Stomach (tissue), 4 donors: ENCODE results near the gene PPIL6.

Experiments used
- EP300 ChIP-seq: sonication (generic); formaldehyde crosslinking; IDR thresholded peaks from one replicate; pipeline ENCODE4 v1.6.1; 2017; ENCODE audit warnings: antibody characterized with exemption
- POLR2A ChIP-seq, 4 donors: fragments of 450-650 bp; IDR thresholded peaks; one replicate each; pipeline ENCODE4 v1.6.1; 2016; ENCODE audit warnings: antibody characterized with exemption in 4 of 4, control low read depth in 2 of 4, mild to moderate bottlenecking in 1 of 4, moderate library complexity in 1 of 4
- POLR2AphosphoS5 ChIP-seq, 3 donors: sonication (generic); formaldehyde crosslinking; IDR thresholded peaks; one replicate each; pipeline ENCODE4 v1.6.1; 2016; ENCODE audit warnings: antibody characterized with exemption in 3 of 3
- TF ChIP-seq, protein P1 (sequence below), 7 experiments: fragments of 450-650 bp in 4 of 7; fragments of 200-600 bp in 3 of 7; sonication (generic) in 3 of 7; IDR thresholded peaks; one replicate each; pipeline ENCODE4 v1.5.1; 2016 to 2019; ENCODE audit warnings: antibody characterized with exemption in 7 of 7, control low read depth in 2 of 7, mild to moderate bottlenecking in 1 of 7

DNA sequence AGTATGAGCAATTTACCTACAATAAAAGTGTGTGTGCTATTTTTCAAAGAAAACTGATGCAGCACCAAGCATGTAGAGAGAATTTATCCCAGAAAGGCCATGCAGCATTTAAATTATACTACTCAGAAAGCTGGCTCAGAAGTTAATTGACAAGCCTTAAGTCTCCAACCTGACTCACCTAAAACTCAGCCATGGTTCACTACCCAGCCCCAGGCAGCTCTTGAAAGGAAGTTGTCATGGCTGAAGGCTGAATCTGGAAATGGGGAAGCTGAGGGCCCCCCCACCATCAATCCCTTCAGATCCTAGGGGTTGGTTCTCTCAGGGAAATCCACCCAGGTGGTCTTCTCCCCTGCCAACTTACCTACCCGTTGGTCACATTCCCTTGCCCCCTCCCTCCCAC lies 19.7 kb downstream of the PPIL6 start:
- TF ChIP-seq, protein P1, sequence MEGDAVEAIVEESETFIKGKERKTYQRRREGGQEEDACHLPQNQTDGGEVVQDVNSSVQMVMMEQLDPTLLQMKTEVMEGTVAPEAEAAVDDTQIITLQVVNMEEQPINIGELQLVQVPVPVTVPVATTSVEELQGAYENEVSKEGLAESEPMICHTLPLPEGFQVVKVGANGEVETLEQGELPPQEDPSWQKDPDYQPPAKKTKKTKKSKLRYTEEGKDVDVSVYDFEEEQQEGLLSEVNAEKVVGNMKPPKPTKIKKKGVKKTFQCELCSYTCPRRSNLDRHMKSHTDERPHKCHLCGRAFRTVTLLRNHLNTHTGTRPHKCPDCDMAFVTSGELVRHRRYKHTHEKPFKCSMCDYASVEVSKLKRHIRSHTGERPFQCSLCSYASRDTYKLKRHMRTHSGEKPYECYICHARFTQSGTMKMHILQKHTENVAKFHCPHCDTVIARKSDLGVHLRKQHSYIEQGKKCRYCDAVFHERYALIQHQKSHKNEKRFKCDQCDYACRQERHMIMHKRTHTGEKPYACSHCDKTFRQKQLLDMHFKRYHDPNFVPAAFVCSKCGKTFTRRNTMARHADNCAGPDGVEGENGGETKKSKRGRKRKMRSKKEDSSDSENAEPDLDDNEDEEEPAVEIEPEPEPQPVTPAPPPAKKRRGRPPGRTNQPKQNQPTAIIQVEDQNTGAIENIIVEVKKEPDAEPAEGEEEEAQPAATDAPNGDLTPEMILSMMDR (IDR thresholded peaks at IDR 0.05): no peak
- TF ChIP-seq POLR2A (IDR thresholded peaks at IDR 0.05) (no peak), EP300 (no peak), POLR2AphosphoS5 (IDR thresholded peaks at IDR 0.05) (no peak)
